COLO668 (cell line): ENCODE results near the gene EBF3.

Source experiments
- DNase-seq: peaks from one replicate; lab custom pipeline; 2025; ENCODE audit not compliant: unreplicated experiment; lab: John Stamatoyannopoulos, UW

Gene EBF3

DNA sequence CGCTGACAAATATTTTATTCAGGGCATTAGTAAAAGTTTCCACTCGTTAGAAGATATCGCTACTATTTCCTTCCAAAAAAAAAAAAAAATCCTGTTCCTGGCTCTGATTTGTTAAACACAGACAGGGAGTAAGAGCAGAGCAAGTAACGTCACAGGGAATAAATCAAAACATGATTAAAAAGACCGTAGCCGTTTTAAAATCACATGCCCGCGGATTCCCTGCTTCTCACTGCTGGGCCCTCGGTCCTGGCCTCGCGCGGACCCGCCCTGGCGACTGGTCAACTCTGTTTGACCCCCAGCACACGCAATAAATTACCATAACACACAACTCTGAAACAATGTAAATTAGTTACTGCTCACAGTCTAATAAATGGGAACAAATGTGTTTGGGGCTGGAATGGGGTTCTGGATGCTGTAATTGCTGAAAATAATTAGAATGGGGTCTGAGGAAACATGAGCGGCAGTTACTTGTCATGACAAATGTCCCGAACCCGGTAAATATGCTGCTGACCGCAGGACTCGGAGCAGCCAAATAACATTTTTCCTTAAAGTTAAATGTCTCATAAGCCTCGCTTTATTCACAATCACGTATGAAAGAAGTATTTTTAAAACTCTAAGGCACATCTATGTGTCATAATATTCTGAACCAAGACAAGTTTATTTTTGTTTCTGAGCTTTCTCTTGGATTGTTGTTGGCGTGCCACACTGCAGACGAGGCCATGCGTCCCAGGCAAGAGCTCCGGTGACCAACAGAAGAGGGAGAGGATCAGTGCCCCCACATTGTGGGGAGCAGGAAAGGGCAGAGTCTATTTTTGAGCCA, 17.9 kb downstream of the EBF3 start:
- DNase-seq = no peak

DNA sequence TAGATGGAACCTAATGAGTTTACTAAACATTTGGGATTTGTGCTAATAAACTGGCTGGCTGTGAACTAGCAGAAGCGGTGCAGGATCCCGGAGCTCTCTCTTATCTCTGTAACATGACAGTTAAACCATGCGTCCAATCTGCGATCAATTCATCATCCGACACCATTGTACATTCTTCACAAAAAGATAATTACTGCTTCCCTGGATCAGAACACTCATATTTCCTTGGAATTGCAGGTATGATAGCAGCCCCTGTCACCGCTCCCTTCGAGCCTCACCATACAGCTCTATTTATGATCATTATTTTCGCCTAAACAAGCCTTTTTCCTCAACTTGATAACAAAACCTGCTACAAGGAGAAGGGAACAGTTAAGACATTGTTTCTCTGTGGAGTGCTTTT, 18.5 kb downstream of the EBF3 start:
- no peak for DNase-seq

DNA sequence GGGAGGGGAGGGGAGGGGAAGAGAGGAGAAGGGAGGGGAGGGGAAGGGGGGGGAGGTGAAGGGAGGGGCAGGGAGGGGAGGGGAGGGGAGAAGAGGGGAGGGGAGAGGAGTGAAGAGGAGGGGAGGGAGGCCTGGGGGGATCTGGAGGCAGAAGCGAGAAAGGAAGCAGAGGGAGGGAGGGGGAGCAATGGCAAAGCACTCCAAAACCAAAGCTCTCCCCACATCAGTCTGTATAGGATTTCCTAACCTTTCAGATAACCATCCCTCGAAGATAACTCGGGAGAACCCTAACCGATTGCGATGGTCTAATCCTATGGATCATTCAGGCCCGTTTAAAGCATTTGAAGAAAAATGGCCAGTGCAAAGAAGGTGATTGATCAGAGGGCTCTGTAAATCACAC, 19.0 kb downstream of the EBF3 start:
- no peak for DNase-seq

DNA sequence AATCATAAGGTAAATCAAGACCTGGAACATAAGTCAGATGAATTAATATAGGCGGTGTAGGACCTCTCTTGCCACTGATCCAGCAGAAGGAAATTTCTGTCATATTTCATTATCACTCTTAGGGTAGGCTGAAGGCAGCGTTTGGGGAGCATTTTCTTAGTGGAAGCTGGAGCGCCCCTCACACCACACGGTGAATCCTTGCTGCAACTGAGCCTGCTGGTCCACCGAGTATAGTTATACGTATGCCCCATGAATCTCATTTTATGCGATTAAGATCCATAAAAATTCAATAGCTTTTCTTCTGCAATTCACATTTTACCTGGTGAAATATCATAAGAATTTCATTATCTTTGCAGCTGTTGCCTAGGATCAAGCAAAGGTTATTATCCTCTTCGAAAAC, 19.6 kb downstream of the EBF3 start:
- DNase-seq = no peak

DNA sequence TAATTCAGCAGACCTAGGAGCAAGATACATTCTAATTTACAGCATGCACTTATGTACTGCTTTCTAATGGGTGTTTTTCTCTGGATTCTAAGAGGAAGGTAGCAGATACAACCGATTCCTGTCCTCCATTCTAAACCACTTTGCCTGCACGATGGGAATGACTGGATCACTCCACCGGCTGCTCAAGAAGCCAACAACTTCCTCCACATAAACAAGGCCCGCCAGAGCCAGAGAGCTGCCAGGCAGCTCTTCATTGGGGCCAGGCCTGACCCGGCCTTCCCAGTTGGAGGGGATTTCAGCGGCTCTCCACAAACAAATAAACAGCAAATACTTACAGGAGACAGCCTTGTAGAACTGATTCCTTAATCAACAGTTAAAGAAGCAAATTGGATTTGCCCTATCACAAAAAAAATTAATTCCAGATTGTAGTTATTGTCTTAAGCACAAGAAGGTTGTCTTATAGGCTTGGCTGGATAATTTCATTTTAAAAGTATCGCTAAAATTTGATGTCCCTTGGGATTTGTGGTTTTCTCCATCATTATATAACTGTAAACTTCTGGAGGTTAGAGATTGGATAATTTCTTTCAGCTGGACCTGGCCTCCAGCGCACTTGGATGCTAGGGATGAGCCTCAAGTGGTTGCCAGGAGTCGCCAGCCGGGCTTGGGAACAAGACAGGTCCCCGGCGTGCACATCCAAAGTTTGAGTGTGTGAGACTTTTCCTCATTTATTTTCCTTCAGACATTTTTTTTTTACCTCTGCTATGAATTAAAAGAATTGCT, 20.9 kb downstream of the EBF3 start:
- DNase-seq = no peak

DNA sequence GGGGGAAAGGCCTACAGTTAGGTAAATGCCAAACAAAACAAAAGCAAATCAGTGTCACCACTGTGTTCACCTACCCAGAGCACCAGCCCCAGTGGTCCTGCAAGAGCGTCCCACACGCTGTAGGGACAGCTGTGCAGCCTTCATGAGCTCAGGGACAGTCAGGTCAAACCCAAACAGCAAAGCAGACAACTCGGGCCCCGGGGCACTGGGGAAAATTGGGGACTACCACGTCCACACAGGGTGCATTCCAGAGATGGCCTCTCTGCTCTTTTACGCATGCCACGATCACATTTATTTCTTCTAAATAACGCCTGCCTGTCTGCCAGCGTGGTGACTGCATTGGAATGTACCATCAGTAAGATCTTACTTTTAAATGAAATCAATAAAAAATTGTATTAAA, 21.7 kb downstream of the EBF3 start:
- DNase-seq = no peak

DNA sequence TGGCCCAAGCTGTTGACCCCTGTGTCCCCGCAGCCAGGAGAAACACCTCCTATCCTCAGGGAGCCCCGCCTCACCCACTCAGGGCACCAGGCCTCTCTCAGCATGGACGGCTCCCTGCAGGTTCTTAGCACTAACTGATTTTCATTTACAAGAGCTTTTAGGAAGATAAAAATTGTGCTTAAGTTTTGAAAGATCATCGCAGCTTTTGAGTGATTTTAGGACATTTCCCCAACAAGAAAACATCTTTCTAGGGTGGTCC, 22.1 kb downstream of the EBF3 start:
- no peak for DNase-seq

DNA sequence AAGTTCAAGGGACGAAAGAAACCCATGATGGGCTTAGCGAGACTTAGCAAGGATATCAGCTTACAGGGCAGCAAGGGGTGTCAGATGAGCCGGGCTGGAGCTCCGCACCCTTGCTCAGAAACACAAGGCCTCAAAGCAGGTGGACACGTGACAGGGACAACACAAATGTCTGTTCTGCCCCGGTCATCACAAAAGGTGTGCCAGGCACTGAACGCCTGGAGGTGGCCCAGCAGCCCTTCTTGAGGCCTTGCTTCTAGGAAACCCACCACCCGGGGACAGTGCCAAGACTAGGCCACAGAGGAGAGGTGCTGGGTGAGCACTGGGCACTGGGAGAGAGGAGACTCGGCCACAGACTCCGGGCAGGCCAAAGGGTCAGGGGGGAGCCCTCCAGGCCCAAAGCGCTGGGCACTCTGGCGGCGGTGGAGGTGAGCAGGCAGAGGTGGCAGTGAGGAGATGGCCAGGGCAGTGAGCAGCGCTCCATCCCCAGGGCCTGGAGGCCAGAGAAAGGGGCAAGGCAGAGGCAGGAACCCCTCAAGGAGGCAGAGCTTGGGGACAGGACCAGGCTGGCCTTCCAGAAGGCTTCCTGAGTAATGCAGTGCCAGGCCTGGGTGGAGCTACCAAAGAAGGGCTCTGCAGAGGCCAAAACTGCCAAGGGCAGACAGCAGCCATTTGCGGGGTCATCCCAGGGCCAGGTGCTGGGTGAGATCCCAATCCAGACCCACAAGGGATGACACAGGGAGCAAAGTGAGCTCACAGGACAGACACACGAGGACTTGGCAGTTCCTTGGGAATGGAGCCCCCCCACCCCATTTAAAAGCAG, 22.7 kb downstream of the EBF3 start:
- no peak for DNase-seq

DNA sequence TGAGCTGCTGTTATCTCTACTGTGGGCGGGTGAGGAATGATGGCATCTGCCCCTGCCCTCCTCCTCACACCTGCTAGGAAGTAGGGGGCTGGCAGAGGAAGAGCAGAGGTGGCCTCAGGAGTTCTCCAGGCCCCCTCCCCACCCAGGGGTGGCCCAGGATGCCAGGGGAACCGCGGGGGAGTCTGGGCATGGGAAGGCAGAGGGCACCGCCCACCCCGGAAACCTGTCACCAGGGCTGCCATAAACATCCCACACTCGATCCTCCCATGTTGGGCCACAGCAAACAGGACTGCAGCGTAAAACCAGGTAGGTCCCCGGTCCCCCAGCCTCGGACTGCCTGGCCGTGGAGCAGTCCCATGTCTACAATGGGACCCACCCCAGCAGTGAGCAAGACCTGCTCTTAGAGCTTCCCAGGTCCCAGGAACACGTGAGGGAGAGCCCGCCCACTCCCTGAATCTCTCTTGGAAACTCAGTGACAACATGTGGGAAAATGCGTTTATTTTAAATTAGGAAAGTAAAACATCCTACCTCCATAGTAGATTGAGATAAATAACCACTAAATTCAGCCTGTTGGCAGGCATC, 23.4 kb downstream of the EBF3 start:
- DNase-seq = no peak

DNA sequence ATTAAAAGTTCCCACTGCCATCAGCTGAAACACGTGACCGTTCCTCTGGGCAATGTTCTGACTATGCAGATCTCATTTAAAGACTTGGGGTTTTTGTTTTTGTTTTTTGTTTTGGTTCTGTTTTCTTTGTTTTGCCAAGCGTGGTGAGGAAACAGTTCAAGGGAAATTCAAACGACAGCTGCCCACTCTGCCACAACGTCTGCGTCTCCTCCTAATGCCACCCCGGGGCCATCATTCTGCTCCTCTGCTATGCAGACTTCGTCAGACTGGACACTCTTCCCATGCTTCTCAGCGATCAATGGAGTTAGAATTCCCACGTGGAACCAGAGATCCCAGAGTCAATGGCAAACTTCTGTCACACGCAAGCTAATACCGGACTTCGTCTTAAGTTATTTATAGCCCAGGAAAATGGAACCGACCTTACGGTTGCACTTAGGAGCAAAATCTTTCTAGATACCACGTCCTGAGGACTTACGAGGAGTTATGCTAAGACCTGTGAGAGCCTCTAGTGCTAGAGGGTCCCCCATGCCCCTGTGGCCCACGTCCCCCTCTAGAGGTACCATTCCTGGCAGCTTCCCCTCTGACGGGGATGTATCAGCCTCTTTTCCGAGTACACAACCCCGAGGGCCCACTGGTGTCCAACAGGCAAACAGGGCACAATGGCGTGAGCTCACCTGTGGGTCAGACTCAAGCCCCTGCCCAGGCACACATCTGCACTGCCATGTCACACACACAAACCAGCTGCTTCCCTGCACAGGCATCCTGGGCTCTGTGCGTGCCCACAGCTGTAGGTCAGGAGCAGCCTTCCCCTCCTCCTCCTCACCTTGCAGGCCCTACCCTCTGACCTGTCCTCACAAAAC, 24.4 kb downstream of the EBF3 start:
- no peak for DNase-seq

DNA sequence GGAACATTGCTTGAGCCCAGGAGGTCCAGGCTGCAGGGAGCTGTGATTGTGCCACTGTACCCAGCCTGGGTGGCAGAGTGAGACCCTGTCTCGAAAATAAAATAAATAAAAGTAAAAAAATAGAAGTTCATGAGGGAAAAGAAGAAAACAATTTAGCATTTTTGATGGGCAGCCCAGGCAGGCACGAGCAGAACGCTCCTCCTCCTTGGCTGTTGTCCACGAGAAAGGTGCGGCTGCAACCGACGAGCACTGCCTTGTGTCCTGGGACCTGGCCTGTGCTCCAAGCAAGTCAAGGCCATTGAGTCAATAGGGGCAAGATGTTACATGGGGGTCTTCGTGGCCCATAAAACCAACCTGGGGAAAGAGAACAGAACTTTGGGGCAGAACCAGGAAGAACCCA, 25.6 kb downstream of the EBF3 start:
- no peak for DNase-seq

DNA sequence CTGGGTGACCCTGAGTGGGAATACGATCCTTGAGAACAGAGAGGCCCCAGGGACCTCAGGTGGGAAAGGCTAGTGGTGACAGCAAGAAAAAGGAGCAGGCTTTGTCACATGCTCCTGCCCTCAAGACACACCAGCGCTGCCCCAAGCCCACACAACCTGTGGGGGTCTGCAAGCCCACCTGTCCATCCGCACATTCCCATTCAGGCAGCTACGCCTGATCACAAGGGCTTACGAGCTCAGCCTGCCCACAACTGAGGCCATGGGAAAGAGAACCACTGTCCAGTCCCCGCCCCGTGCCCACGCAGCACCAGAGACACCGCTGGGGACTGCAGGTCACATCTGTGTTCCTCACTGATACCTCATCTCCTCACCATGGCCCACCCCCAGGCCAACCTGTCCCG, 26.7 kb downstream of the EBF3 start:
- no peak for DNase-seq

DNA sequence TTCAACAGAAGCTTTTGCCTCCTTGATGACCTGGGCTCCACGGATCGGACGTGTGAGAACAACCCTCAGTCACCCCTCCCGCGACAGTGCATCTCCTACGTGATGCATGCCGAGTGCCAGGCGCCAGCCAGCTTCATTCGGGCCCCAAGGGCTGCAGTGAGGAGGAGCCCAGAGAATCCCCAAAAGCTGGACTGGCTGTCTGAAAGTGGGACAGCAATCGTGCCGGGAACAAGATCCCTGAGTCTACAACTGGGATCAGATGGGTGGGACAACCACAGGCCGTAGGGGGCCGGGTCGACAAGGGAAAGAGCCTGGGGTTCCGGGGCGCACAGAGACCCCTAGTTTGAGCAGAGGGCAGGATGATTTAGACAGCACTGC, 27.2 kb downstream of the EBF3 start:
- no peak for DNase-seq

DNA sequence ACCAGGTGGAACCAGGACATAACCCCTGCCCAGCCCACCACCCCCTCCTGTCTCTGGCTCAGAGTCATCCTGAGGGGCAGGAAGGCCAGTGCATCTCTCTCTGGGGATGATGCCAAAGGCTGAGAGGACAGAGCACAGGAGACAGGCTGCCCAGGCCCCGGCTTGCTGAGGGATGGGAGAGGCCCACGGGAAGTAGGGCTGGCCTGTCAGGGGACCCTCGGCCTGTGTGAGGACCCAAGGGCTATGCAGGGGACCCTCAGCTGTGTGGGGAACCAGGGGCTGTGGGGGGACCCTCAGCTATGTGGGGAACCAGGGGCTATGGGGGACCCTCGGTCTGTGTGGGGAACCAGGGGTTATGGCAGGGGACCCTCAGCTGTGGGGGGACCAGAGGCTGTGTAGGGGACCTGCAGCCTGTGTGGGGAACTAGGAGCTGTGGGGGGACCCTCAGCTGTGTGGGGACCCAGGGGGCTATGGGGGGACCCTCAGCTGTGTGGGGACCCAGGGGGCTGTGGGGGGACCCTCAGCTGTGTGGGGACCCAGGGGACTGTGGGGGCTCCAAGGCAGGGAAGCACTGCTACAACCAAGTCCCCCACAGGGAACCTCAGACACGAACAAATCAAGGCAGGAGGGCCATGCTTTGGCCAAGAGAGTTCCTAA, 27.7 kb downstream of the EBF3 start:
- no peak for DNase-seq

DNA sequence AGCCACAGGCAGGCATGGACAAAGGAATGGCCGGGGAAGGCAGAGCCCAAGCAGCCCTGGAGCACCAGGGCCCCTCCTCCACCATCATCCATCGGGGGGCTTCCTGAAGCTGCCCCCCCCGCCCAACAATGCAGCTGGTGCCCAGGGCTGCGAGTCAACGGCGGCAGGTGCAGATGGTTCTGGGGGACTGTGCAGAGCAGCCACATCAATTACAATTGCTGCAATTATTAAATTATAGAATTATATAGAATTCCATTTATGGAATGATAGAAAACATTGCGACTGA, 28.3 kb downstream of the EBF3 start:
- DNase-seq = no peak

DNA sequence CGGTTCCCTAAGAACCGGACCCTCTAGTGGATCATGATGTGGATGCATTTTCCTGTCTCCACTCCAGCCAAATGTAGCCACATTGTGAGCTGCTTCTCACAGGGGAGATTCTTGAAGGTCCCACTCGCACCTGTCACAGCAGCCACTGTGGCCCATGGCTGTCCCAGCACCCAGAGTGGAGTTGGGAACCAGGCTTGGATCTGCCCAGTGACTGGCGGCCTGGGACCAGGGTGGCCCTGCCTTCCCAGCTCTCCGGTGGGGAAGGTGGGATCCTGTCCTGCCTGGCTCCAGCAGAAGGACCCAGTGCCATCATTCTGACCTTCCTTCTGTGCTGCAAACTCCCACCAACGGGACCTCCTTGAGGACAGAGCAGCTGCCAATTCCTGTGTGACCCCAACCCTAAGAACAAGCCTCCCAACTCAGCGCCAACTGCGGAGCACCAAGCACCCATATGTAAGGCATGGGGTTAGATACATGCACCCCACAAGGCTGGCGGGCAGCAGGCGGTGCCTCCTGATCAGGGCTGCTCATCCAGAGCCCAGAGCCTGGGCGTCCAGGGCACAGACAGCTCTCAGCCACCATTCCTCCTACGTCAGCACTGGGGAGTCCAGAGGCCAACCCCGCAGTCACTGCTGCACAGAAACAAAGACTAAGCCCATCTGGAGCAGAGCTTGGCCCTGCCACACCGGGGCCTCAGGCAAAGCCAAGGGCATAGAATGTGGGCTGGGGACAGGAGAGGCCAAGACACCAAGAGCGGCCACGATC, 28.8 kb downstream of the EBF3 start:
- DNase-seq = no peak

DNA sequence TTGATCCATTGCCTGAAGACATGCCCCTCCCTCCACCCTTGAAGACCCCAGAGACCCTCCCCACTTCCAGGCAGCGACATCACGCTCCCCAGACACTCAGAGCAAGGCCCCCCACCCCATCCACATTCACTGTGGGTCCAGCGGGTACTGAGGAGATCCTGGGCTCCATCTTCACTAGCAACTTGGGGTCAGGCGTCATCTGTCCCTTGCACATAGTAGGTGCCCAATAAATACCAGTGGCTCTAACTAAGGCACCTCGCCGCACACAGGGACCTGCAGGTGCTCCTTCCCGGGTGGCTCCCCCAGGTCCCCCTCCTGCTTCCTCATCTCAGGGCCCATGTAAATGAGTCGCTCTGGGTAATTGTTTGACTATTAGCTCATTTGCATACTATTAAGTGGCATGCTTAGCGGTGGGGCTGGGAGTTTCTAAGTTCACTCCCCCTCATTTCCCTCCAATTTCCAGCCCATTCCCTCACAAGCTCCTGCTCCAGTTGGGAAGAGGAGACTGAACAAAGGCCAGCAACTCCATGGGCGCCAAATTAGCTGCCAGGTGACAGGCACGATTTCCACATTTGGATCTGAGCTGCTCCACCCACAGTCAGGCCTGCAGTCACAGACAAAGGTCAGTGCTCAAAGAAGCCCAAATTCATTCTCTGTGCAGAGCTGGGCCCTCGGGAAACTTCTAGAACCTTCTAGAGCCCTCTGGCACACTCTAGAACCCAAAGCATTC, 29.7 kb downstream of the EBF3 start:
- DNase-seq = no peak

DNA sequence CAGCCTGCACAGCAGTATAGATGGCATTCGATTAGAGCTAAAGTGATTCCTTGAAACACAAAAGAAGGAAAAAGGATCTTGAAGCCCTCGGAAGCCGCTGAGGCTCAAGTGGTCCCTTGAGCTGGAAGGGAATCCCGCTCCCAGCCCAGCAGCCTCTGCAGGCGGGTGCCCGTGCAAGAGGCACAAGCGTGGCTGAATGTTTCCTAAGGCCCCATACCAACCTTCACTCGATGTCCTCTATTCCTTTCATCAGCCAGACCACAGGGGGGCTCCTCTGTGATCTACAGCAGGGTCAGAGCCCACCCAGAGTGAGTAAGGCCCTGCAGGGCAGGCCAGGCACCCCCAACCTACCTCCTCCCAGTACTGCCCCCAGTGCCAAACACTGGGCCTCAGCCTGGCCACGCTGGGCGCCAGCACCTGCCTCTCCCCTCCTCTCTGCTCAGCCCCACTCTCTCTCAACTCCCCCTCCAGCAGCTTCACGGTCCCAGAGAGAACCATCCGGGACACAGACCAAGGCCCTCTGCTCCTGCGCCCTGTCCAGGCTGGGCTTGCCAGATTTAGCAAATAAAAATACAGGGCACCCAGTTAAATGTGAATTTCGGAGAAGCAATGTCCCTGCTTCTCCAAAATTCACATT, 30.5 kb downstream of the EBF3 start:
- no peak for DNase-seq
